SIG-M5 treated with dmso at 0.1 percent for 504 hours (cell line): Measurements from ENCODE around the gene NECAB2.

ENCODE experiments used
- DNase-seq: peaks from one replicate; lab custom pipeline; 2025; ENCODE audit not compliant: unreplicated experiment; lab: John Stamatoyannopoulos, UW

Gene NECAB2

GRCh38 chr16:83965444-83966152 is 2.4 kb upstream of the NECAB2 start:
- no peak for DNase-seq

DNA sequence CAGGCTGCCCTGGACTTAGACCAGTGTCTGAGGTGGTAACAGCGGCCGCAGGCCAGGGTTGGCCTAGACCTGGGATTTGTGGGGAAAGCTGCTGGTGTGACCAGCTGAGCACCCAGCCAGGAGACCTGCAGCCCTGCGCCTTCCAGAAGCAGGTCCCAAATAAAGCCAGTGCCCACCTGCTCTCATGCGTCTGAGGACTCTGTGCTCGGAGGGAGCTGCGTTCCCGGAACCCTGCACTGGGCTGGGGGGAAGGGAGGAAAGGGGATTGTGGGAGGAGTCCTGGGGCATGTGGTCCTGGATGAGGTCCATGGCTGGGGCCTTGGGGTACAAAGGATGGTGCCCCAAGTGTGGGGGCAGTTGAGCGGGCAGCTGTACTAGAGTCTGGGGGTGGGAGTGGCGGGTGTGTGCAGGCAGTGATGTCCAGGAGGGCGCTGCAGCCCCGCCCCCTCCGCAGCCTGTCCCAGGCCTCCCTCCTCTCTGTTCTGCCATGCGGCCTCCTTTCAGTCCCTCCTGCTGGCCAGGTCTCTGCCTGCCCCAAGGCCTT is 1.8 kb upstream of the NECAB2 start:
- DNase-seq, result no peak

- no peak for DNase-seq
Observed at GRCh38 chr16:83967091-83967490, 953 bp upstream of the NECAB2 start.

DNA sequence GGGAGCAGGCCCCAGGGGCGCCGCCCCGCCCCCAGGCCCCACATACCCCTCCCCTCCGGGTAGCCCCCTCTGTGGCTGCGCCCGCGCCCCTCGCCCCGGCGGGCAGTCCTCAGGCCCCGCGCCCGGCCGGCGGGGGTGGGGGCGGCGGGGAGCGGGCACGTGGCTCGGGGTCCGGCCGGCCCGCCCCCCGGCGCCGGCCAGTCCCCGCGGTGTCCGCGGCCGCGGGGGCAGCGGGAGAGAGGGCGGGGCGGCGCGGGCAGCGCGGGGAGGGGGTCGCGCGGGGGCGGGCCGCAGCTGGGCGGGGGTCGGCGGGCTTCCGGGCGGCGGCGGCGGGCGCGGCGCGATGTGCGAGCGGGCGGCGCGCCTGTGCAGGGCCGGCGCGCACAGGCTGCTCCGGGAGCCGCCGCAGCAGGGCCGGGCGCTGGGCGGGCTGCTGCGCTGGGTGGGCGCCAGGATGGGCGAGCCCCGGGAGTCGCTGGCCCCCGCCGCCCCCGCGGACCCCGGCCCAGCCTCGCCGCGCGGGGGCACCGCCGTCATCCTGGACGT is 335 bp downstream of the NECAB2 start:
- DNase-seq, result no peak

GRCh38 chr16:83968891-83969649 is 1.0 kb downstream of the NECAB2 start:
- DNase-seq, result no peak

DNA sequence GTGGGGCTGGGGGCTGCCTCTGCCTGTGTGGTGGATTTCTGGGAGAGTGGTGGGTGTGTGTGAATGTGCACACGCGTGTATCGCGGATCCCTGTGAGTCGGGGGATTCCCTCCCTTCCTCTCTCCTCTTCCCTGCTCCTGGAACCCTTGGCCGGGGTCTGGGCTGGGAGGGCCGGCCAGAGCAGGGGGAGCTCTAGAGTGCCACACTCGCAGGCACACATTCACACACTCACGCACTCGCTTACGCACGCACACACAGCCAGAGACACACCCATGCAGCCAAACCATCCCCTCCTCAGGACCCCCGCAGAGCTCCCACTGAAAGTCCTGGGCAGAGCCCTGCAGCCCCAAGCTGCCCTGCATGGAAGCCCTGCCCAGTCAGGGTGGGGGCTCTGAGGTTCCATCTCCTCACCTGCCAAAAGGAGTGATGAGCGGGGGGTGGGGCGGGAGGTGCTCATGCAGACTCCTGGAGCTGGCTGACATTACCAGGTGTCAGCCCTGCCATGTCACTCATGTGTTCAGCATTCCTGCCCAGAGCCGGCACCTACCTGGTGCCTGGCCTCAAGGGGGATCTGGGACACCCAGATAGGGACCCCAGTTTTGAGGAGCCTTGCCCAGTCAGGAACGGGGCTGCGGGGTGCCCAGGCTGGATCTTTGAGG is 1.9 kb downstream of the NECAB2 start:
- no peak for DNase-seq

- no peak for DNase-seq
Observed at GRCh38 chr16:83970430-83970815, 2.4 kb downstream of the NECAB2 start.

DNA sequence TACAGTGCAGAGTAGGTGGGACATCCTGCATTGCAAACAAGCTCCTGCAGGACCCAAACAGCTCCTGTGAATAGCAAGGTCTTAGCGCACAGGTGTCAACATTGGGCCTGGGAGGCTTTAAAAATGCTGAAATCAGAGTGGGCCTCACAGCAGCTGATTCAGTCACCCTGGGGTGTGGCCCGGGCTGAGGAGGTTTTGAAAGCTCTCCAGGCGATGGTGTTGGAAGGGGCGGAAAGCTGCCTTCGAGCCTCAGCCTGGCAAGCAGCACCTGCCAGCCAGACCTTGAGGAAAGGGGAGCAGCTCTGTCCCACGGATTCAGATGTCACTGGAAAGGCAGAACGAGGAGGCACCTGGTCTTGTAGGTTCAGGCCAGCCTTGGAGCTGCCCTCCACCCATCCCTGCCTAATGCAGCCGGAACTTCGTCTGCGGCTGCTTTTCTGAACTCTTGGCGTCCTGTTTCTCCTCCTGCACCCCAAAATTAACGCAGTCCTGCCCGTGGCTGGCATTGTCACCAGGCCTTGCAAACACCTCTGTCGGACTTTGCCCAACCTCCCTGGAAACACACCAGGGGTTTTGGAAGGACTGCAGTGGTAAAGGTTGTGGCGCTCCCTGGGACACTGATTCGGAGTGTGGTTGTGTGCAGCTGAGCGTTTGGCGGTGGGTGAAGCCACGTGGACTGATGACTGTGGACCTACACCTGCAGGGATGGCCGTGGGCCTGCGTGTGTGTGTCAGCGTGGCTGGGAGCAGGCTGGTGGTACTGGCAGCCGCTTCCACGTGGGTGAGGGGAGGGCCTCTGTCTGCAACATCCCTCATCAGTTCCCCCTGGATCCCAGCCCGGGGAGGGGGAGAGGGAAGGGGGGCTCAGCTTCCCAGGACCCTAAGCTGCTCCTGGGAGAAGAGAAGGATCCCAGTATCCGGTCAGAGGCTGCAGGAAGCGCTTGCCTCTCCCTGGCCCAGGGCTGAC is 3.4 kb downstream of the NECAB2 start:
- no peak for DNase-seq

GRCh38 chr16:83972256-83973008 is 4.4 kb downstream of the NECAB2 start:
- DNase-seq, result no peak

GRCh38 chr16:83973077-83973476 is 5.0 kb downstream of the NECAB2 start:
- no peak for DNase-seq

- DNase-seq, result no peak
Observed at GRCh38 chr16:83973581-83974385, 5.7 kb downstream of the NECAB2 start.

- no peak for DNase-seq
Observed at GRCh38 chr16:83974475-83974874, 6.4 kb downstream of the NECAB2 start.

DNA sequence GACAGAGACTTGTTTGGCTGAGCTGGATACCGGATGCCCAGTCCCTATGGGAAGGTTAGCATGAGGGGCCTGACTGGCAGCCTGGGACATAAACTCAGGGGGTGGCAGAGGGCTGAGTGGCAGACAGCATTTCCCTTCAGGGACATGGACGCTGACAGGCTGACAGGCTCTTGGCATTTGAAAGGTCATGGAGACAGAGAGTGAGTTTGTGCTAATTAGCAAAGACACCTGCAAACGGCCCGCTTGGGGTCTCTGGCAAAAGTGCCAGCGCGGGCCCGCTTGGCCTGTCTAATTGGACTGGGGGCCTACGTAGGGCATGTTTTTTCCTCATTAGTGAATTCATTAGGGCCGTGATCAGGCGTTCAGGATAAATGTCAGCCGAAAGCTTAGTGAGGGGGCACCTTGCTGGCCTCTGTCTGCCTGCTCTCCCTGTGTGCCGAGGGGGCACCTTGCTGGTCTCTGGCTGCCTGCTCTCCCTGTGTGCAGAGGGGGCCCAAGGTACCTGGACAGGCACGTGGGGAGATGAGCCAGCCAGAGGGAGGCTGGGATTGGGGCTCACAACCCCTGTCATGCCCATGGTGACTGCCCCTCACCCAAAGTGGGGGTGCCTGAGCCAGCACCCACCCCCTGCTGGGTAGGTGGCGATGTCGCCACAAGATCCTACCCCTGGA is 7.7 kb downstream of the NECAB2 start:
- no peak for DNase-seq

GRCh38 chr16:83977056-83977815 is 9.2 kb downstream of the NECAB2 start:
- no peak for DNase-seq

DNA sequence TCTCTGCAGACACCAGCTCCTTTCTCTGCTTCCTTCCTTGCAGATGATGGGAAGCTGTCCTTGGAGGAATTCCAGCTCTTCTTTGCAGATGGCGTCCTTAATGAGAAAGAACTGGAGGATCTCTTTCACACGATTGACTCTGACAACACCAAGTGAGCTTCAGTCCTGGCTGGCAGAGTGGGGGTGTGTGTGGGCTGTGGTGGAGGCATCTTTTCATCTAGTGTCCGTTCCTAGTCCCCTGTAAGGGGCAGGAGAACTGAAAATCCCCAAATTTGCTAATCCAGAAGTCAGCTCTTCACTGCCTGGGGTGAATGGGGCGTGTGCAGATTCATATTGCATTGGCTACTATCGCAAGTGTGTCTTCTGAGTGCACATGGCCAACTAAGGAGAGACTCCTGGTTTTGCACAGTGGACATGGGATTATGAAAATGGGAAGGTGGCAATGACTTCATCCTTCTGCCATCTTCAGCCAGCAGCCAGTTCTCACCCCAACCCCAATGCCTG is 10.4 kb downstream of the NECAB2 start:
- DNase-seq, result no peak

DNA sequence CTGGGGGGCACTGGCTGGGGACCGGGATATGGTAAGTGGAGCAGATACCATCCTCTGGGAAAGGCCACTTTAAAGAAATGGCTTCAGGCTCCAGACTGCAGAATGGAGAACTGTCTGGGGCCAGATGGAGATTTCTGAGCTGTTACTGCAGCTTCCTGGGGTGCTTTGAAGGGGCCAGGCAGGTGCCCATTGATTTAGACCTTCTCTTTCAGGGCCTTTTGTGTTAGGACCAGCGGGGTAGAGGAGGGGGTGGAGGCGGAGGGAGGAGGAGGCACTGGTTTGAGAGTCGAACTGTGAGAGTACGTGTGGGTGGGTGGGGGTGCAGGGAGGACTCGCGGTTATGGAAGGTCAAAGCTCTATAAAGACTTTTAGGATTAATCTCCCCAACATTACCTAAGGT is 11.4 kb downstream of the NECAB2 start:
- DNase-seq, result no peak

DNA sequence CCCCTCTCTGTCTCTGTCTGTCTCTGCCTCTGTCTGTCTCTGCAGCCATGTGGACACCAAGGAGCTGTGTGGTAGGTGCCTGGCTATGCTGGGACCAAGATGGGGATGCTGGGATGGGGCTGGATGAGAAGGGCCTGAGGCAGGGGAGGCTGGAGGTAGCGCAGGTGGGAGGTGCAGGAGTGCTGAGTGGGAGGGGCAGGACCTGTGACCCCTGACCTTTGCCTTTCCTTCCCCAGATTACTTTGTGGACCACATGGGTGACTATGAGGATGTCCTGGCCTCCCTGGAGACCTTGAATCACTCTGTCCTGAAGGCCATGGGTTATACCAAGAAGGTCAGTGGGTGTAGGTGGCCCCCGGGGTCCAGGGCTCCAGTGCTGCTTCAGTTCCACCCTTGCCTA is 12.8 kb downstream of the NECAB2 start:
- DNase-seq, result no peak
